HG03378 (cell line): ENCODE results near the gene IQCK.

ENCODE experiments used
- ATAC-seq: cut with Tn5 transposase; IDR thresholded peaks from one replicate; pipeline ENCODE4 v1.9.1; 2021; ENCODE audit warnings: mild to moderate bottlenecking, moderate library complexity; ENCODE audit not compliant: unreplicated experiment

The IQCK gene

GRCh38 chr16:19698480-19699465 is 19.3 kb upstream of the IQCK start:
- ATAC-seq = no peak

- no peak for ATAC-seq
Measured at GRCh38 chr16:19699472-19699871, 18.6 kb upstream of the IQCK start.

- no peak for ATAC-seq
Measured at GRCh38 chr16:19700319-19700781, 17.7 kb upstream of the IQCK start.

- ATAC-seq = no peak
Measured at GRCh38 chr16:19701091-19701490, 17.0 kb upstream of the IQCK start.

- no peak for ATAC-seq
Measured at GRCh38 chr16:19703172-19703889, 14.7 kb upstream of the IQCK start.

- no peak for ATAC-seq
Measured at GRCh38 chr16:19704321-19705145, 13.5 kb upstream of the IQCK start.

- no peak for ATAC-seq
Measured at GRCh38 chr16:19705146-19705501, 12.9 kb upstream of the IQCK start.

- no peak for ATAC-seq
Measured at GRCh38 chr16:19705843-19706242, 12.2 kb upstream of the IQCK start.

GRCh38 chr16:19706846-19707245 is 11.2 kb upstream of the IQCK start:
- no peak for ATAC-seq

GRCh38 chr16:19707569-19708295 is 10.3 kb upstream of the IQCK start:
- no peak for ATAC-seq

- no peak for ATAC-seq
Measured at GRCh38 chr16:19708296-19709205, 9.5 kb upstream of the IQCK start.

GRCh38 chr16:19709381-19710136 is 8.5 kb upstream of the IQCK start:
- ATAC-seq = no peak

GRCh38 chr16:19710191-19710908 is 7.7 kb upstream of the IQCK start:
- ATAC-seq = no peak

GRCh38 chr16:19710991-19711545 is 7.0 kb upstream of the IQCK start:
- ATAC-seq = no peak

- no peak for ATAC-seq
Measured at GRCh38 chr16:19711643-19712042, 6.4 kb upstream of the IQCK start.

- ATAC-seq = no peak
Measured at GRCh38 chr16:19712418-19713058, 5.5 kb upstream of the IQCK start.

GRCh38 chr16:19713697-19714096 is 4.4 kb upstream of the IQCK start:
- ATAC-seq = no peak
